Stimulated activated CD8-positive, alpha-beta memory T cell treated with anti-CD3 and anti-CD28 coated beads, Interleukin-4, amount 100 ng/mL, for 4 hours (primary cell): Measurements from ENCODE around the gene IZUMO4.

Experiments used
- DNase-seq, 2 donors: peaks; one replicate each; pipeline ENCODE4 v3.0.0-alpha.2; 2020; ENCODE audit warnings: low read depth in 2 of 2, low spot score in 1 of 2

Gene IZUMO4, protein sequence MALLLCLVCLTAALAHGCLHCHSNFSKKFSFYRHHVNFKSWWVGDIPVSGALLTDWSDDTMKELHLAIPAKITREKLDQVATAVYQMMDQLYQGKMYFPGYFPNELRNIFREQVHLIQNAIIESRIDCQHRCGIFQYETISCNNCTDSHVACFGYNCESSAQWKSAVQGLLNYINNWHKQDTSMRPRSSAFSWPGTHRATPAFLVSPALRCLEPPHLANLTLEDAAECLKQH

DNA sequence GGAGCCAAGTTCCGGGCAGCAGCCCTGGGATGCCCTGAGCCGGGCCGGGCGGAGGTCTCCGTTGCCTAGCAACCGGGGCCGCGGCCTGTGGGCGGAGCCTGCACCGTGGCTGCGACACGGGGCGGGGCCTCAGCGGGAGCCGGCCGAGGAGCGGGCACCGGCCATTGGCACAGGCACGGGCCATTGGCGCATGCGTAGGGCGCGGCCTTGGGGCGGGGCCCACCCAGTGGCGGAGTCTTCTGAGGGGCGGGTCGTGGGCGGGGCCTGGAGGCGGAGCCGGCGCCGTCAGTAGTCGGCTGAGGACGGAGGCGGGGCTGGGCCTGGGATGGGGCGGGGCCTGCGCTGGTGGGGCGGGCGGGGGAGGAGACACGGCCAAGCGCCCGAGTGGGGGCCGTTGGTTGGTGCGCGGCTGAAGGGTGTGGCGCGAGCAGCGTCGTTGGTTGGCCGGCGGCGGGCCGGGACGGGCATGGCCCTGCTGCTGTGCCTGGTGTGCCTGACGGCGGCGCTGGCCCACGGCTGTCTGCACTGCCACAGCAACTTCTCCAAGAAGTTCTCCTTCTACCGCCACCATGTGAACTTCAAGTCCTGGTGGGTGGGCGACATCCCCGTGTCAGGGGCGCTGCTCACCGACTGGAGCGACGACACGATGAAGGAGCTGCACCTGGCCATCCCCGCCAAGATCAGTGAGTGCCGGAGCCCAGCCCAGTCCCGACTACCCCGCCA lies at the start of gene IZUMO4:
TSS of gene IZUMO4 (plus strand) at position 436 of the 723 bp plus-strand sequence. CDS start at position 467, 31 bp downstream.
- DNase-seq = peak; percentile 99 to 100

DNA sequence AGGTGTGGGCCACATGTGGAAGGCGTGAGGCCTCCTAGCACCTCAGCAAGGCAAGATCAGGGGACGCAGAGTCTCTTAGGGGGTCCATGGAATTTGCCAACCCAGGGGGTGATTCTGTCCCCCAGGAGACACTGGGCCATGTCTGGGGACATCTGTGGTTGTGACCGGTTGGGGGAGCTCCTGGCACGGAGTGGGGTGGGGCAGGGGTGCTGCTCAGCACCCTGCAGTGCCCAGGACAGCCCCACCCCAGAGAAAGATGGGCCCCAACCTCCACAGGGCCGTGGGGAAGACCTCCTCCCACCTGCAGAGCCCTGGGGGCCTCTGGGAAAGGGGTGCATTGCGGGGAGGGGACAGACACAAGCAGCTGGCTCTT lies 49.7 kb upstream of the IZUMO4 start:
- DNase-seq = no peak

DNA sequence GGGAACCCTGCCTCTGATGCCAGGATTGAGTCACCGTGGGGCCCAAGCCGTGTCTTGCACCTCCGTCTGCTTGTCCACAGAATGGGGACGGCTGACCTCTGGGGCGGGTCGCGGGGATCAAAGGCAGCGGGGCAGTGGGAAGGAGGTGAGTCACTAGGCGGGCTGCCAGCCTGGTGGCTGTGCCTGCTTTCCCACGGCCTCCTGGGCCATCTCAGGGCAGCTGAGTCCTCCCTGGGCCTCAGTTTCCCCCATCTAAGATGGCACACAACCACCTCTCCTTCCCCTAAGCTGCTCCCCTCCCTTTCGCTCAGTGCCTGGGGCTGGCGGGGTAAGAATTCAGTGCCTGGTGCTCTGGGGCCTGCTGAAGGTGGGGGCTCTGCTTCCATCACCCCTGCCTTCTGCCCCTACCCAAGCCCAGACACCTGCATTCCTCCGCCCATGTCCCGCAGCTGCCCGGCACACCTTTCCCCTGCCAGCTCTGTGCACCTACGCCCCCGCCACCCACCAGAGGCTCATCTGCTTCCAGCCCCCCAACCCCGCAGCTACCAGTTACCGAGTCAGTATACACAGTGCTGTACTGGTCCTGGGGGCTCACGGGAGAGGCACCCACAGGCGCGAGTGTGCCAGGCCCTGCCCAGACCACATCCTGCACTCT lies 49.1 kb upstream of the IZUMO4 start:
- no peak for DNase-seq

DNA sequence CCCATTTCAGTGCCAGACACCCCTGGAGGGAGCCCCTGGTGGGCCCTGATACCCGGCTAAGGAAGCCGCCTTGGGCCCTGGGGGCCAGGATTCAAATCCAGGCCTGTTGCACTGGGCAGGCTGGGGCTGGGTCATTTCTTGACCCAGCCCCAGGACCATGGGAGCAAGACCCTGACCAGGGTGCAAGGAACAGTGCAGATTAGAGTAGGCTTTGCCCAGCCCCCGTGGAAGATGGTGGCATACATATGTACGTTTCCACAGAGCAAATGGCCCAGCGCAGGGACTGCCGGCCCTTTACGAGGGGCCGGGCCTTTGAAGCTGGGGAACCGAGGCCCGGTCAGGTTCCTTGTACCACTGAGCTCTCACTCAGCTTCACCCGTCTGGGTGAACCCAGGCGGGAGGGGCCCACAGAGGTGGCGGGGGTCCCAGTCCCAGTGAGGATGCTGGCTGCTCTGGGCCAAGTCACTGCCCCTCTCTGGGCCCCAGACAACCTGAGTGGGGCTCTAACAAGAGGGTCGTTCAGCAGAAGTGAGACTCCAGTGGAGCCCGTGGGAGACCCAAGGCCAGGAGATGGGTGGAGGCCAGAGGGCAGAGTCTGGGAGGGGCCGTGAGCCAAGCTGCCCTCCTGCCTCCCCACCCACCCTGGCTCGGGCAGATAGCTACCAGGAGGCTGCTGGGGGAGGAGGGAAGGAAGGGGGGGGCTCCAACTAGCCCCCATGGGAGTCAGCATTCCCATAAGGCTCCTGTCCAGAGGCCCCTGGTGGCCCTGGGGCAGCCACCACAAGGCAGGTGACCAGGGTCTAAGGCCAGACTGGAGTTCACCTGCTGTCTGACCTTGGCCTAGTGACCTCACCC lies 48.4 kb upstream of the IZUMO4 start:
- no peak for DNase-seq

DNA sequence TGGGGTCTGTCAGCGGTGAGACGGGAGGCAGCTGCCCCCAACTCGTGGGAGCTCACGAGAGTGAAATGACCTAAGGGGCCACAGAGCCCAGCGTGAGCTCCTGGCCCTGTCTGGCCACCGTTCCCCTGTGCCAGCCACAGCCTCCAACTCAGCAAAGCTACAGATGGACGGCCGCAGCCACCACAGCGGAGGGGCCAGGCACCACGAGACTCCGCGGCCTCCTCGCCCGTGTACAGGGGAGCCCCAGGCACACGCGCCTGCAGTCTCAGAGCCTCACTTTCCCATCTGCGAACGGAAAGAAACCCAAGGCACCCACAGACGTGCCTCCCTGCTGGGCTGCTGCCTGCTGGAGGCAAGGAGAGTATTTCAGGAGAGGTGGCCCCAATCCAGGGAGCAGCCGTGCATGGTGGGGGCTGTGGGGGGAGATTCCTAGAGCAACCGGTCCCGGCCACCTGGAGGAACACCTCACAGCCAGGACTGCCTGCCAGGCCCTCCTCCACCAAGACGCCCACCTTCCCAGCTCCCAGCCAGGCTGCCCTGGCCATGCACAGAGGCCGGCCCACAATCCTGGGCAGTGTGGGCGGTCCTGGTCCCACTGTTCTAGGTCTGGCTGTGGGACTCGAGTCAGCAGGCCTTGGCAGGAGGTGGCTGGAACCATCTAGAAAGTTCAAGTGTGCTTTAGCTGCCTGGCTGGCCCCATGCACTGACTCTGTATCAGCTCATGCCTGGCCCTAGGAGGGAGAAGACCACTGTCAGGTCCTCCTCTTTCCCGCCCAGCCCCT lies 47.6 kb upstream of the IZUMO4 start:
- DNase-seq = no peak

DNA sequence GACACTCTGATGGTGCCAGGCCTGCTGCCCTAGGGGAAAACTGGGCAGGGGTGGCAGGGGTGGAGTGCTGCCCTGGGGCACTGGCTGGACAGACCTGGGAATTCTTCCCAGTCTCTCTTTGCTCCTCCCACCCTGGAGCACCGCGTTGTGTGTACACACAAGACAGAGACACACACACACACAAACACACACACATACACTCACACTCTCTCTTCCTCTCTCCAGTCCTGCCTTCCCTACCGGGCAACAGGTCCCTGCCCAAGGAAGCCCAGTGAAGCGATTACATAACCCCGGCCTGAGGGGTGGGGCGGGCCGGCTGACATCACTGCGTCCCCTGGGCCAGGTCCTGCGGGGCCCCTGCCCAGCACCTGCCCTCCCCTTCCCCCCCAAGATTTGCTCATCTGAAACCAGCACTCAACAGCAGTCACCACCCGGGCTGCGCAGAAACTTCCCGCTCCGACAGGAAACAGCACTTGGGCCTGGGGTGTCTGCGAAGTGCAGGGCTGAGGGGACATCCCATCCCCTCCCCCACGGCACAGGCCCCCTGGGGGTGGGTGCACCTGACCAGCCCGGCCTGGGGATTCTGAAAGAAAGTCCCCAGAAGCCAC lies 46.9 kb upstream of the IZUMO4 start:
- no peak for DNase-seq

DNA sequence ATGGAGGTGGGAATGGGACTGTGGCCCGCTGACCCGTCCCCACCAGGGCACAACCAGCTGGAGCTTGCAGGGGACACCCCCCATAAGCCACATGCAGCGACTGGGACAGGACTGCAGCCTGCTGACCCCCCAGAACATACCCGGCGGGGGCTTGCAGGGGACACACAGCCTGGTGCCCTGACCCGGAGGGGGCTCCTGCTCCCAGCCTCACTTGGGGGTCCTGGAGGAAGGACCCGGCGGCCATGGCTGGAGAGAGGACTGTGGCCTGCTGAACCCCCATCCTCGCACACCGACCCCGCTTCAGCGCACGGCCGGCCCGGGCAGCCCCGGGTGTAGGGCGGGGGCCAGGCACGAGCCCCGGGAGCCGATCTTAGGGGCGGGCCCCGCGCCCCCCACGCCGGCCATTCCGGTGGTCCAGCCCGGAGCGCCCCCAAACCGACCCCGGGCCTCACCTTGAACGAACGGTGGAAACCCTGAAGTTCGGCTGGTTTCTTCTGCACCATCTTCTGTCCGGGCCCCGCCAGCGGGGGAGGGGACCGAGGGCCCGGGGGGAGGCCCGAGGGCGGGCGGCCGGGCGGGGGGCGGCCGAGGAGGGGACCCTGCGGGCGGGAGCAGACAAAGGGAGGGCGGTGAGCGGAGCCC lies 46.2 kb upstream of the IZUMO4 start:
- no peak for DNase-seq

DNA sequence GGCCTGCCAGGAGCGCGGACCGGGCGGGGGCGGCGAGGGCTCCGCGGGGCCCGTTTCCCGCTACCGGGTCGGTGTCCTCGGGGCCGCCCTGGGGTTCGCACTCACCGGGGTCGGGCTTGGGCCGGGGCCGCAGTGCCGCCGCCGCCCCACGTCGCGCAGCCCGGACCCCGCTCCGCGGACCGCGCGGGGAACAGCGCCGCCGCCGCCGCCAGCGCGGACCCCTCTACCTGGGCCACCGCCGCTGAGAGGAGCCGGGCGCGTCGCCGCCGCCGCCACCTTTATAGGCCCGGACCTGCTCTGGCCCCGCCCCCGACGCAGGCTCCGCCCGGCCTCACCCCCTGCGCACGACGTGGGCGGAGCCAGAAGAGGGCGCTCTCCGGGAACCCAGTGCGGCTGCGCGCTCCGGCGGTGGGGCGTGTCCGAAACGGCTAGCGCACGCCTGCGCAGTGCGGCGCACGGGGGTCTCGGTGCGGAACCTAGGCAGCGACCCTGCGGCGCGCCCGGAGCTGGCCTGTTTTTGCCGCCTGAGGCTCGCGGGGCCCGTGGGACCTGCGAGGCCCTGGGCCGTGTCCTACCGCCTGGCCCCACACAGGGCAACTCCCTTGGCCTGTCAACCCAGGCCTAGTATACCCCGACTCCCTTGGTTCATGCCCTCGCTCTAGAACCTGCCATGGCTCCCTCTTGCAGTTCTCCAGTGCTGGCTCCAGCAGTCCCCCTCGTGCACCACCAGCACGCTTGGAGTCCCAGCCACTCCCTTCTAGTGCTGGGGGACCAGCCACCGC lies 45.5 kb upstream of the IZUMO4 start, which contains the start of gene MKNK2:
TSS of gene MKNK2 (minus strand) at position 254 of the 782 bp plus-strand sequence. CDS start 393 bp downstream, outside the sequence.
- peak; percentile 89 for DNase-seq

DNA sequence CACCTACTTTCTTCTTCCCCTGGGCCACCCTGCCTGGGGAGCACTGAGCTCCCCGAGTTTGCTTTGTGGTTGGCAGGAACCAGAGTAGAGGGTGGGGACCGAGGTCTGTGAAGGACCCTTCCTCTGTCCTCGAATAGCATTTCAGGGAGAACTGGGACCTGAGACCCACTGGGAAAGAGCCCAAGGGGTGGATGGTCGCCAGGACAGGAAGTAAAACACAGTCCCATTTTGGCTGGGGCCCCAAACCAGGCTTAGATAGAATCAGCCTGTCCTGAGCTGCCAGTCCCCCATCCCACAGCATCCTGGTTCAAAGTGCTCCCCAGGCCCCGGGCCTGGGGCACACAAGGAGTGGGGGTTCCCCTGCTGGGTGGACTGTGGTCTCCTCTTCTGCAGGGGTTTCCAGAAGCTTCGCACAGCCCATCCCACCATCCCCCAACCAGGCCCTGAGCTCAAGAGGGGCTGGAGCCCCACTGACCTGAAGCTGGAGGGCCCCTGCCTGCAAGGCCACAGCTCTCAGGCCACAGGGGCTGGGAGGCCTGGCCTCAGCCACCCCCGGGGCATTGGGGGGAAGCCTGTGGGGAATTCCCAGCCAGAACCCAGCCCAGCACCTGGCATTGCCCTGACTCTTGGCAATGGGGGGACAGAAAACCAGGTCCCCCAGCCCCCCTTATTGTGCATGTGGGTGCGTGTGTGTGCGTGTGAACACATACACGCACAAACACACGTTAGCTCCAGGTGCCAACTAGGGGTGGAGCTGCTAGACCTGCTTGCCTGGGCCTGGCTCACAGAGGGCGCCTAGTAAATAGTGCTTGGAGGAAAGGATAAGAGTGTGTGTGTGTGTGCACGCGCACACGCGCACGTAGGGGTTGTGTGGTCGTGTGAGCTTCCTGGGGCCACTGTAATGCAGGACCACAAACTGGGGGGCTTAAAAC lies 44.7 kb upstream of the IZUMO4 start:
- no peak for DNase-seq

DNA sequence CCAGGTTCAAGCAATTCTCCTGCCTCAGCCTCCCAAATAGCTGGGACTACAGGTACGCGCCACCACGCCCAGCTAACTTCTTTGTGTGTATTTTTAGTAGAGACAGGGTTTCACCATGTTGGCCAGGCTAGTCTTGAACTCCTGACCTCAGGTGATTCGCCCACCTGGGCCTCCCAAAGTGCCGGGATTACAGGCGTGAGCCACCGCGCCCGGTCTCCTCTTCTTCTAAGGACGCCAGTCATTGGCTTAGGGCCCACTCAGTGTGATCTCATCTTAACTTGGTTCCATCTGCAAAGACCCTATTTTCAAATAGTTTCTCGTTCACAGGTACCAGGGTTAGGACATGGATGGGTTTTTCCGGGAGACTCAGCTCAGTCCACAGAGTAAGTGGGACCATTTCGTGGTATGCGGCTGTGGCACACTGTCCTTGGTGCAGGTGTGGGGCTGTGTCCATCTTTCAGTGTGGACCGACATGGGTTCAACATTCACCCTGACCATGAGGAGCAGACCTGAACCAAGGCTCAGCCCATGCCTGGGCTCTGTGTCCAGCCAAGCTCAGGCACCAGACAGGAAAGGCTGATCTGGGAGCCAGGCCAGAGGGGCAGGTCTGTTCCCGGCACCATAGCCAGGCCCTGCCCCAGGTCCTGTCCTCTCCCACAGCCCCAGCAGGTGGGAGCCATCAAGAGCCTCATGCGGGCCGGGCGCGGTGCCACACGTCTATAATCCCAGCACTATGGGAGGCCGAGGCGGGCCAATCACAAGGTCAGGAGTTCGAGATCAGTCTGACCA lies 42.9 kb upstream of the IZUMO4 start:
- DNase-seq = no peak

DNA sequence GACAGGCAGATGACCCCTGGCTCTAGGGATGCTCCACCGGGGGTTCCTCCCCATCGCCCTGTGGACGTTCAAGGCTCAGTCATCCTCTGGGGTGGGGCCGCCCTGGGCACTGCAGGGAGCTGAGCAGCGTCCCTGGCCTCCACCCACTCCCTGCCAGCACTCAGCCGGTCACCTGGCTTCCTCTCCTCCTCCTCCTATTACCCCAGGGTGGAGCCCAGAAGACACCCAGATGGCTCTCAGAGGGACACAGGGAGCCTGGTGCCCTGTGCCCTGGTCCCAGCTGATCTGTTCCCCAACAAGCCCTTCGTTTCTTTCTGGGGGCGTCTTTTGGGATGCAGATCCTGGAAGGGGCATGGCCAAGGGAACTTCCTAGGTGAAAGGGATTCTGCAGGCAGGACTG lies 42.0 kb upstream of the IZUMO4 start:
- no peak for DNase-seq

DNA sequence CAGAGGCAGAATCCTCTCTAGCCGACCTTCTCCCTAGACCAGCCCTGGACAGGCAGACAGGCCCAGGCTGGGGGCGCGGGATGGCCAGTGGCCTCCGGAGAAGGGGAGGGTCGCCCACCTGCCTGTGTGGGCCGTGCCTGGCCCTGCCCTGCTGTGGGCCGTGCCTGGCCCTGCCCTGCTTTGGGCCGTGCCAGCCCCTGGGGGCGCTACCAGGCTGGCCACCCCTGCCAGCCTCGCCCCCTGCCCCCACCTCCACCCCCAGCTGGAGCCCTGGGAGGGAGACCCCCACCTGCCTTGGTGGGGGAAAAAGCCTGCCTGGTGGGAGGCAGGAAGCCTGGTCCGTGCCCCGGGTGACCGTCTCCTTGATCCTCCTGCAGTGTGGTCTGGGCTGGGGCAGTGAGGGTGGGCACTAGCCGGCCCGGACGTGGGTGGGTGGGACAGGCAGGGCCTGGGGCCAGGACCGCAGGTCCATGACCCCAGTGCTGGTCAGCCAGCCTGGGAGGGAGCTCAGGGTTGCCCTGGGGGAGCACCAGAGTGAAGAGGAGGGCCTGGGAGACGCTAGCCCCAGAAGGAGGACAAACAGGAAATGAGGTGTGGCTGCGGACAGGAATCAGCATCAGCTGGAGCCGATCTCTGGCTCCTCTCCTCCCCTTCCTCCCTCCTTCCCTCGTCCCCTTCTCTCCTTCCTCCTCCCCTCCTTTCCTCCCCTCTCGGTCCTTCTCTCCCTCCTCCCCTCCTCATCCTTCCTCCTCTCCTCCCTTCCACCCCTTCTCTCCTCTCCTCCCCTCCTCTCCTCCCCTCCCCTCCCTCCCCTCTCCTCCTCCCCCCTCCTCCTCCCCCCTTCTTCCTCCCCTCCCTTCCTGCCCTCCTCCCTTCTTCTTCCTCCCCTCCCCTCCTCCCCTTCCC lies 40.5 kb upstream of the IZUMO4 start:
- no peak for DNase-seq

DNA sequence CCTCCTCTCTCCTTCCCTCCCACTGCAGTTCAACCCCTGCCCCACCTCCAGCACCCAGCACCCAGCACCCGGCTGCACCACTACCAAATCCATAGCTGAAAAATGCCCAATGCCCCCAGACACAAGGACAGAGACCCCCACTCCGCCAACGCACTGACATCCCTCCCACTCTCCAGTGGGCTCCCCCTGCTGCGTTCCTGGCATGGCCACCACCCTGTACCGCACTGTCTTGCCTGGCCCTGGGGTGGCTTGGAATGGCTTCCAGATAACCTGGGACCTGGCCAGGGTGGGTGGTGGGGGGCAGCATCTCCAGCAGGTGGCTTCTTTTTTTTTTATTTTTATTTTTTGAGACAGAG lies 39.9 kb upstream of the IZUMO4 start:
- DNase-seq = no peak

DNA sequence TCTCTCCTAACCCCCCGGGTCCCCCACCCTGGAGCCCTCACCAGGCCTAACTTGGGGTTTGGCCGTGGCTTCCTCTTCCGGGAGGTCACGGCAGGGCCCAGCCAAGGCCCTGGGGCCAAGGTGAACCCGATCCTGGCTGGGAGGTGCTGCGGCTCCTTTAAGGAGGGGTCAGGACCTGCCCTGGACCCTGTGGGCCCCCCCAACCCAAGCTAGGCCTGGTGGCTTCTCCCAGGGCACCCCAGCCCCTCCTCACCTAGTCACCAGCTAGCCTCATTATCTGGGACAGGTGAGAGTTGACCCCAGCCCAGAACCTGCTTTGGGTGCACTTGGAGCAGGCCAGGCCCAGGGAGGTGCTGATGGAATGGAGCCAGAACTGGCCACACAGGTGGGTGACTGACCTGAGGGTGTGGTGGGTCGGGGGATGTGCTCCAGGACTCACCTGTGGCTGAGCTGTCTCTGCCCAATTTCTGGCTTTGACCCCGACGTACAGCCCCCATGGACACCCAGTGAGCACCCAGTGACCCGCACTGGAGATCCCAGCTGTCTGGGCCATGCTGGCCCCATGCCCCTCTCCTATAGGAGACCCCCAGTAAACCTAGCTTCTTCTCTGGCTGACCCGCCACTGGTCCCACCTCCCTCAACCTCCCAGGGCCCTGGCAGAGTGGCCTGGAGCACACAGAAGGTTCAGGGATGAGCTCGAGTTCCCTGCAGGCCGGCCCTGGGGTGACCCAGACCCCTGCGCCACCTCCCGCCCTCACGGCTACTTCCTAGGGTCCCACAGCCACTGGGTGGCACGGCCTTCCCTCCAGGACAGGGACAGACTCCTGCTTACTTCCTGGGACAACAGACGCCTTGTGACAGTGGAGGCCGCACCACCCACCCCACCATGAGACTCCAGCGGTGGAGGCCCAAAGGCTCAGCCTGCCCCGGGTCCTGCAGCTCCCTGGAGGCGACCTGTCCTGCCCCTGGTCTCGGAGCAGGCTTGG lies 38.9 kb upstream of the IZUMO4 start:
- no peak for DNase-seq
